GM12891 (cell line): ENCODE results near the gene BCL6B.

Experiments
- DNase-seq: peaks from one replicate; pipeline ENCODE4 v3.0.0; 2011; ENCODE audit warnings: low spot score; ENCODE audit not compliant: insufficient read length
- FAIRE-seq: peaks from 2 replicates; lab custom pipeline; 2011; peaks lifted over from hg19 to GRCh38; lab: Jason Lieb, UNC
- PAX5 ChIP-seq: IDR thresholded peaks from 2 replicates; pipeline ENCODE4 v1.6.1; 2011; ENCODE audit warnings: low read length, moderate library complexity, mild to moderate bottlenecking; ENCODE audit not compliant: insufficient read depth, severe bottlenecking
- POLR2A ChIP-seq: IDR thresholded peaks from 2 replicates; pipeline ENCODE4 v1.6.1; 2011; ENCODE audit warnings: low read depth, low read length, control low read depth
- POLR2AphosphoS5 ChIP-seq: IDR thresholded peaks from 2 replicates; pipeline ENCODE4 v1.6.1; 2011; ENCODE audit warnings: low read depth, low read length, control low read depth
- POU2F2 ChIP-seq: IDR thresholded peaks from 2 replicates; pipeline ENCODE4 v1.6.1; 2011; ENCODE audit warnings: low read depth, mild to moderate bottlenecking, control low read depth, low read length, moderate library complexity
- SPI1 ChIP-seq: IDR thresholded peaks from 2 replicates; pipeline ENCODE4 v1.6.1; 2011; ENCODE audit warnings: low read depth, low read length, control low read depth
- TAF1 ChIP-seq: IDR thresholded peaks from 2 replicates; pipeline ENCODE4 v1.6.1; 2011; ENCODE audit warnings: low read depth, low read length, control low read depth

Gene BCL6B

GRCh38 chr17:7077911-7078546, 55.2 kb downstream of the BCL6B start:
- DNase-seq (no peak), FAIRE-seq (no peak)
- TF ChIP-seq TAF1 = no peak
- TF ChIP-seq POU2F2 = no peak
- TF ChIP-seq SPI1 = no peak
- TF ChIP-seq PAX5 = no peak
- no peak for TF ChIP-seq POLR2AphosphoS5
- TF ChIP-seq POLR2A = no peak

GRCh38 chr17:7078711-7079110, 55.9 kb downstream of the BCL6B start:
- DNase-seq (no peak), FAIRE-seq (no peak)
- TF ChIP-seq POU2F2 = no peak
- no peak for TF ChIP-seq POLR2A
- TF ChIP-seq POLR2AphosphoS5 = no peak
- TF ChIP-seq SPI1 = no peak
